Measurements from ENCODE around the gene FAM131A. TPM values are rescaled to one million over a fixed set of nuclear protein-coding genes. Genes with fewer than 3 reads are reported as not detected.
A peak's percentile ranks its signal among the peaks of the same experiment; 100 is the strongest.

The FAM131A gene
- total RNA-seq, 4 donors from 2014 or later = 7.4 to 20.2 (median 10.4) TPM

- TF ChIP-seq CTCF (IDR thresholded peaks at IDR 0.05) = no peak
- TF ChIP-seq POLR2A (IDR thresholded peaks at IDR 0.05) = no peak
- peaks cover 0 to 45% (median 0%) of the 10 kb centered on the region in 4 donors for H3K27me3 ChIP-seq
- intact Hi-C loops (cut with DNase I) = loop anchor here (10.0 kb wide), 2 partner anchors 142 to 172 kb away; no protein-coding TSS in a partner anchor
These were observed 35.5 kb downstream of the FAM131A start for GRCh38 chr3:184372911-184373310.

GRCh38 chr3:184373422-184373821, 36.0 kb downstream of the FAM131A start:
- Histone ChIP-seq H3K27me3 (peaks cover 0 to 50% (median 0%) of the 10 kb centered on the region in 4 donors), H3K4me1 (peaks cover 0 to 22% (median 6%) of the 10 kb centered on the region in 3 donors), H3K27ac (no peak overlapping the region), H3K36me3 (peaks cover 0 to 22% (median 3%) of the 10 kb centered on the region in 3 donors), H3K4me3 (no peak overlapping the region), H3K9me3 (no peaks in the 10 kb centered on the region)
- intact Hi-C loops (cut with DNase I) = loop anchor here (10.0 kb wide), 2 partner anchors 141 to 171 kb away; no protein-coding TSS in a partner anchor
- 50 to 67% methylated on average over 3 to 4 of the region's 6 CpGs for WGBS, 2 donors
- TF ChIP-seq POLR2A (IDR thresholded peaks at IDR 0.05) = no peak
- no peak for TF ChIP-seq CTCF (IDR thresholded peaks at IDR 0.05)
- DNase-seq = no peak

More at GRCh38 chr3:184372911-184373310, 35.5 kb downstream of the FAM131A start:
- no peak for DNase-seq
- H3K4me3 ChIP-seq = no peak overlapping the region
- peaks cover 0 to 27% (median 8%) of the 10 kb centered on the region in 3 donors for H3K36me3 ChIP-seq
- 63 to 72% methylated on average over 4 to 5 of the region's 5 CpGs for WGBS, 2 donors
- H3K9me3 ChIP-seq = no peaks in the 10 kb centered on the region
- H3K27ac ChIP-seq = no peak overlapping the region
- peaks cover 0 to 20% (median 6%) of the 10 kb centered on the region in 3 donors for H3K4me1 ChIP-seq

- H3K36me3 ChIP-seq = no peaks in the 10 kb centered on the region
- peaks cover 6 to 39% (median 10%) of the 10 kb centered on the region in 3 donors for H3K4me1 ChIP-seq
- TF ChIP-seq POLR2A (IDR thresholded peaks at IDR 0.05) = no peak
- TF ChIP-seq CTCF (IDR thresholded peaks at IDR 0.05) = no peak
- H3K9me3 ChIP-seq = no peaks in the 10 kb centered on the region
- intact Hi-C loops (cut with DNase I) = loop anchor here (10.0 kb wide), 2 partner anchors 139 to 169 kb away; no protein-coding TSS in a partner anchor
- DNase-seq = no peak
- H3K4me3 ChIP-seq = no peak overlapping the region
- peaks cover 0 to 74% (median 3%) of the 10 kb centered on the region in 4 donors for H3K27me3 ChIP-seq
- no peak overlapping the region for H3K27ac ChIP-seq
- WGBS, 2 donors = 78 to 80% methylated on average over 9 to 10 of the region's 12 CpGs
These were observed 38.5 kb downstream of the FAM131A start for GRCh38 chr3:184375747-184376461.

- Histone ChIP-seq H3K4me1 (peaks cover 11 to 38% (median 11%) of the 10 kb centered on the region in 3 donors), H3K9me3 (no peaks in the 10 kb centered on the region), H3K4me3 (no peak overlapping the region), H3K36me3 (no peaks in the 10 kb centered on the region), H3K27me3 (peaks cover 0 to 88% (median 4%) of the 10 kb centered on the region in 4 donors), H3K27ac (peak overlapping the region in 1 of 4 donors; percentile 91)
- intact Hi-C loops (cut with DNase I) = loop anchor here (10.0 kb wide), 2 partner anchors 137 to 167 kb away; no protein-coding TSS in a partner anchor
- DNase-seq = no peak
- TF ChIP-seq POLR2A (IDR thresholded peaks at IDR 0.05) = no peak
- TF ChIP-seq CTCF (IDR thresholded peaks at IDR 0.05) = no peak
- 72 to 82% methylated on average over 5 of the region's 5 CpGs for WGBS, 2 donors
These were observed 40.0 kb downstream of the FAM131A start for GRCh38 chr3:184377374-184377773.

GRCh38 chr3:184377882-184378445, 40.6 kb downstream of the FAM131A start, which contains the start of gene THPO:
TSS of gene THPO (minus strand) at chr3:184378207. CDS start at chr3:184376259, 1,948 bp downstream.
- Histone ChIP-seq H3K27me3 (peaks cover 0 to 94% (median 4%) of the 10 kb centered on the region in 4 donors), H3K27ac (peak within 1 kb of the TSS; percentile 43 to 91 (median 72)), H3K9me3 (no peaks in the 10 kb centered on the region), H3K36me3 (no peaks in the 10 kb centered on the region), H3K4me1 (peaks cover 11 to 38% (median 11%) of the 10 kb centered on the region in 3 donors), H3K4me3 (no peak within 1 kb of the TSS)
- WGBS, 2 donors = 38 to 68% methylated on average over 1 to 6 of the region's 7 CpGs
- TF ChIP-seq CTCF (IDR thresholded peaks at IDR 0.05) = no peak
- TF ChIP-seq POLR2A (IDR thresholded peaks at IDR 0.05) = no peak
- no peak for DNase-seq
- intact Hi-C loops (cut with DNase I) = loop anchor here (10.0 kb wide), 2 partner anchors 137 to 167 kb away; no protein-coding TSS in a partner anchor
